Neural progenitor cell (in vitro differentiated cells): ENCODE measurements around the gene ZC3H18. TPM values are rescaled to one million over a fixed set of nuclear protein-coding genes. Genes with fewer than 3 reads are reported as not detected.

Experiments used
- DNase-seq: peaks from one replicate; pipeline ENCODE4 v3.0.0-alpha.2; 2016; ENCODE audit warnings: low spot score
- H2AFZ ChIP-seq: fragments of 200-600 bp; sonication (generic); replicated peaks from 2 replicates; pipeline ENCODE4 v1.6.1; 2016; ENCODE audit warnings: antibody characterized with exemption
- H3F3A ChIP-seq: fragments of 200-600 bp; sonication (generic); 2 replicates; pipeline ENCODE4 v1.6.1; 2016; ENCODE audit warnings: antibody characterized with exemption, low read depth
- H3K27ac ChIP-seq: fragments of 200-600 bp; sonication (generic); 2 replicates; pipeline ENCODE4 v1.5.1; 2016; ENCODE audit warnings: mild to moderate bottlenecking
- H3K27me3 ChIP-seq: fragments of 200-600 bp; sonication (generic); 2 replicates; pipeline ENCODE4 v1.6.1; 2016; ENCODE audit warnings: mild to moderate bottlenecking, moderate library complexity
- H3K36me3 ChIP-seq: fragments of 200-600 bp; sonication (generic); 2 replicates; pipeline ENCODE4 v1.5.1; 2016
- H3K4me1 ChIP-seq: fragments of 200-600 bp; sonication (generic); 2 replicates; pipeline ENCODE4 v1.6.1; 2016; ENCODE audit warnings: mixed run types
- H3K4me2 ChIP-seq: fragments of 200-600 bp; sonication (generic); 2 replicates; pipeline ENCODE4 v1.6.1; 2016
- H3K4me3 ChIP-seq: fragments of 200-600 bp; sonication (generic); 2 replicates; pipeline ENCODE4 v1.5.1; 2016
- H3K79me2 ChIP-seq: fragments of 200-600 bp; sonication (generic); 2 replicates; pipeline ENCODE4 v1.6.1; 2016; ENCODE audit warnings: low read depth
- H3K9ac ChIP-seq: fragments of 200-600 bp; sonication (generic); 2 replicates; pipeline ENCODE4 v1.6.1; 2016
- H3K9me3 ChIP-seq: fragments of 200-600 bp; sonication (generic); 2 replicates; pipeline ENCODE4 v1.5.1; 2016; ENCODE audit warnings: low read depth
- H4K20me1 ChIP-seq: fragments of 200-600 bp; sonication (generic); 2 replicates; pipeline ENCODE4 v1.6.1; 2016; ENCODE audit warnings: low read depth
- H3K27ac Mint-ChIP-seq: 3 replicates; pipeline ENCODE4 v1.8.0; 2021; ENCODE audit warnings: mixed read lengths
- H3K27me3 Mint-ChIP-seq: 2 replicates; pipeline ENCODE4 v1.8.0; 2022; ENCODE audit warnings: low read depth, mild to moderate bottlenecking, inconsistent platforms, moderate library complexity, mixed read lengths; ENCODE audit not compliant: insufficient read depth
- H3K36me3 Mint-ChIP-seq: 3 replicates; pipeline ENCODE4 v1.8.0; 2021; ENCODE audit warnings: mixed read lengths
- H3K4me1 Mint-ChIP-seq: 3 replicates; pipeline ENCODE4 v1.8.0; 2021; ENCODE audit warnings: mixed read lengths
- H3K4me3 Mint-ChIP-seq: 3 replicates; pipeline ENCODE4 v1.8.0; 2021; ENCODE audit warnings: mild to moderate bottlenecking, moderate library complexity, mixed read lengths
- H3K9me3 Mint-ChIP-seq: 3 replicates; pipeline ENCODE4 v1.8.0; 2020; ENCODE audit warnings: mixed read lengths
- CTCF ChIP-seq: fragments of 200-600 bp; sonication (generic); IDR thresholded peaks from 2 replicates; pipeline ENCODE4 v1.5.1; 2017; ENCODE audit warnings: antibody characterized with exemption, mild to moderate bottlenecking
- EZH2 ChIP-seq: fragments of 200-600 bp; sonication (generic); IDR thresholded peaks from 2 replicates; pipeline ENCODE4 v1.6.1; 2017; ENCODE audit warnings: antibody characterized with exemption, mild to moderate bottlenecking, moderate library complexity
- EZH2phosphoT487 ChIP-seq: fragments of 200-600 bp; sonication (generic); IDR thresholded peaks from 2 replicates; pipeline ENCODE4 v1.6.1; 2017; ENCODE audit warnings: antibody characterized with exemption
- total RNA-seq: library from RNA; depleted of rRNA; stranded (reverse); fragments of >200 nt; gene quantifications from 2 replicates; pipeline ENCODE4 v1.2.3, GENCODE V29; 2015; ENCODE audit warnings: low replicate concordance

Gene ZC3H18
- total RNA-seq, 1 donor from 2014 or later = 24.2 TPM

- no peak overlapping the region for H3K27ac ChIP-seq
- H3K9ac ChIP-seq = peak overlapping the region; percentile 1
- no peaks in the 10 kb centered on the region for H3K9me3 ChIP-seq
- H3K4me3 Mint-ChIP-seq = no peak overlapping the region
- H3F3A ChIP-seq = no peaks in the 10 kb centered on the region
- H3K4me3 ChIP-seq = no peak overlapping the region
- H3K27ac Mint-ChIP-seq = no peak overlapping the region
- no peaks in the 10 kb centered on the region for H3K4me1 Mint-ChIP-seq
- H3K27me3 Mint-ChIP-seq = peaks cover 3% of the 10 kb centered on the region
- H3K36me3 ChIP-seq = no peaks in the 10 kb centered on the region
- H3K4me2 ChIP-seq = no peak overlapping the region
- peaks cover 34% of the 10 kb centered on the region for H3K36me3 Mint-ChIP-seq
- H3K4me1 ChIP-seq = no peaks in the 10 kb centered on the region
- H3K27me3 ChIP-seq = no peaks in the 10 kb centered on the region
- H4K20me1 ChIP-seq = peaks cover 58% of the 10 kb centered on the region
- no peak for DNase-seq
- H3K79me2 ChIP-seq = peaks cover 55% of the 10 kb centered on the region
- H3K9me3 Mint-ChIP-seq = no peaks in the 10 kb centered on the region
- TF ChIP-seq CTCF (no peak), EZH2 (no peak), EZH2phosphoT487 (no peak)
- no peak overlapping the region for H2AFZ ChIP-seq
Measured at GRCh38 chr16:88585269-88585668, 15.1 kb downstream of the ZC3H18 start.

- Histone ChIP-seq H4K20me1 (peaks cover 51% of the 10 kb centered on the region), H3K9ac (no peak overlapping the region), H3K4me3 (no peak overlapping the region), H3F3A (no peaks in the 10 kb centered on the region), H3K27ac (no peak overlapping the region), H3K9me3 (no peaks in the 10 kb centered on the region), H3K36me3 (no peaks in the 10 kb centered on the region), H3K4me2 (no peak overlapping the region), H2AFZ (no peak overlapping the region), H3K4me1 (no peaks in the 10 kb centered on the region), H3K27me3 (no peaks in the 10 kb centered on the region), H3K79me2 (peaks cover 47% of the 10 kb centered on the region)
- H3K4me1 Mint-ChIP-seq = no peaks in the 10 kb centered on the region
- no peak overlapping the region for H3K27ac Mint-ChIP-seq
- H3K36me3 Mint-ChIP-seq = peaks cover 30% of the 10 kb centered on the region
- H3K4me3 Mint-ChIP-seq = no peak overlapping the region
- no peak for DNase-seq
- TF ChIP-seq EZH2phosphoT487 = no peak
- TF ChIP-seq EZH2 = no peak
- no peak for TF ChIP-seq CTCF
- H3K27me3 Mint-ChIP-seq = no peaks in the 10 kb centered on the region
- H3K9me3 Mint-ChIP-seq = no peaks in the 10 kb centered on the region
Measured at GRCh38 chr16:88585927-88586581, 15.9 kb downstream of the ZC3H18 start.

GRCh38 chr16:88588148-88588547 lies 17.9 kb downstream of the ZC3H18 start:
- Histone ChIP-seq H3F3A (no peaks in the 10 kb centered on the region), H3K4me3 (no peak overlapping the region), H3K27ac (no peak overlapping the region), H3K79me2 (peaks cover 26% of the 10 kb centered on the region), H3K4me2 (no peak overlapping the region), H3K36me3 (no peaks in the 10 kb centered on the region), H4K20me1 (peaks cover 35% of the 10 kb centered on the region), H3K9me3 (no peaks in the 10 kb centered on the region), H3K27me3 (no peaks in the 10 kb centered on the region), H2AFZ (no peak overlapping the region), H3K9ac (no peak overlapping the region), H3K4me1 (no peaks in the 10 kb centered on the region)
- no peak for DNase-seq
- Mint-ChIP-seq H3K4me1 (peaks cover 2% of the 10 kb centered on the region), H3K4me3 (no peak overlapping the region), H3K27ac (no peak overlapping the region), H3K9me3 (no peaks in the 10 kb centered on the region), H3K36me3 (peaks cover 39% of the 10 kb centered on the region), H3K27me3 (peaks cover 4% of the 10 kb centered on the region)
- TF ChIP-seq EZH2phosphoT487 (no peak), CTCF (no peak), EZH2 (no peak)
